NB4 (cell line): Measurements from ENCODE around the gene PCNT.
"Not testable (repeated sequence)": the region's sequence is repeated elsewhere in the genome, so short reads cannot be mapped to it uniquely, and the experiment has no call there.

Experiments
- DNase-seq: peaks from one replicate; pipeline ENCODE4 v3.0.0; 2010; ENCODE audit warnings: low read depth
- H3K4me3 ChIP-seq: one replicate; pipeline ENCODE4 v1.5.1; 2011; ENCODE audit warnings: mild to moderate bottlenecking, low read depth, low read length, moderate library complexity
- CTCF ChIP-seq: IDR thresholded peaks from one replicate; pipeline ENCODE4 v1.5.1; 2012; ENCODE audit warnings: low read depth, low read length
- MAX ChIP-seq: IDR thresholded peaks from 2 replicates; pipeline ENCODE4 v1.6.1; 2011; ENCODE audit warnings: low read depth, low read length
- MYC ChIP-seq: IDR thresholded peaks from 2 replicates; pipeline ENCODE4 v1.6.1; 2011; ENCODE audit warnings: low read depth, low read length
- POLR2A ChIP-seq: IDR thresholded peaks from 2 replicates; pipeline ENCODE4 v1.6.1; 2011; ENCODE audit warnings: mild to moderate bottlenecking; ENCODE audit not compliant: insufficient read length; ENCODE audit errors: extremely low read depth

Gene PCNT

GRCh38 chr21:46459356-46460112, 135.6 kb downstream of the PCNT start:
- DNase-seq = peak; percentile 60
- TF ChIP-seq MAX (no peak), CTCF (no peak), POLR2A (no peak), MYC (no peak)
- H3K4me3 ChIP-seq = peak overlapping the region; percentile 67

- DNase-seq = no peak
- TF ChIP-seq MAX (no peak), MYC (no peak), POLR2A (no peak)
- no peak overlapping the region for H3K4me3 ChIP-seq
Measured at GRCh38 chr21:46461909-46462308, 138.0 kb downstream of the PCNT start.

GRCh38 chr21:46465153-46465552, 141.2 kb downstream of the PCNT start:
- DNase-seq, H3K4me3 ChIP-seq: not testable (repeated sequence)

GRCh38 chr21:46465651-46466050, 141.7 kb downstream of the PCNT start:
- H3K4me3 ChIP-seq = no peak overlapping the region
- no peak for TF ChIP-seq MAX
- TF ChIP-seq MYC = no peak
- TF ChIP-seq CTCF = no peak
- no peak for TF ChIP-seq POLR2A
- no peak for DNase-seq

GRCh38 chr21:46468108-46468774, 144.3 kb downstream of the PCNT start:
- H3K4me3 ChIP-seq = no peak overlapping the region
- no peak for DNase-seq
- no peak for TF ChIP-seq MYC
- no peak for TF ChIP-seq MAX
- TF ChIP-seq CTCF = no peak
- no peak for TF ChIP-seq POLR2A

GRCh38 chr21:46469275-46469674, 145.3 kb downstream of the PCNT start:
- no peak for DNase-seq
- TF ChIP-seq POLR2A = no peak
- H3K4me3 ChIP-seq = no peak overlapping the region

- TF ChIP-seq POLR2A (no peak), MAX (no peak), CTCF (no peak)
- H3K4me3 ChIP-seq = no peak overlapping the region
- no peak for DNase-seq
Measured at GRCh38 chr21:46471514-46471913, 147.6 kb downstream of the PCNT start.
